HG03378 (cell line): ENCODE results near the gene IFT88.

ENCODE experiments used
- ATAC-seq: cut with Tn5 transposase; IDR thresholded peaks from one replicate; pipeline ENCODE4 v1.9.1; 2021; ENCODE audit warnings: mild to moderate bottlenecking, moderate library complexity; ENCODE audit not compliant: unreplicated experiment

IFT88 gene, protein sequence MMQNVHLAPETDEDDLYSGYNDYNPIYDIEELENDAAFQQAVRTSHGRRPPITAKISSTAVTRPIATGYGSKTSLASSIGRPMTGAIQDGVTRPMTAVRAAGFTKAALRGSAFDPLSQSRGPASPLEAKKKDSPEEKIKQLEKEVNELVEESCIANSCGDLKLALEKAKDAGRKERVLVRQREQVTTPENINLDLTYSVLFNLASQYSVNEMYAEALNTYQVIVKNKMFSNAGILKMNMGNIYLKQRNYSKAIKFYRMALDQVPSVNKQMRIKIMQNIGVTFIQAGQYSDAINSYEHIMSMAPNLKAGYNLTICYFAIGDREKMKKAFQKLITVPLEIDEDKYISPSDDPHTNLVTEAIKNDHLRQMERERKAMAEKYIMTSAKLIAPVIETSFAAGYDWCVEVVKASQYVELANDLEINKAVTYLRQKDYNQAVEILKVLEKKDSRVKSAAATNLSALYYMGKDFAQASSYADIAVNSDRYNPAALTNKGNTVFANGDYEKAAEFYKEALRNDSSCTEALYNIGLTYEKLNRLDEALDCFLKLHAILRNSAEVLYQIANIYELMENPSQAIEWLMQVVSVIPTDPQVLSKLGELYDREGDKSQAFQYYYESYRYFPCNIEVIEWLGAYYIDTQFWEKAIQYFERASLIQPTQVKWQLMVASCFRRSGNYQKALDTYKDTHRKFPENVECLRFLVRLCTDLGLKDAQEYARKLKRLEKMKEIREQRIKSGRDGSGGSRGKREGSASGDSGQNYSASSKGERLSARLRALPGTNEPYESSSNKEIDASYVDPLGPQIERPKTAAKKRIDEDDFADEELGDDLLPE

DNA sequence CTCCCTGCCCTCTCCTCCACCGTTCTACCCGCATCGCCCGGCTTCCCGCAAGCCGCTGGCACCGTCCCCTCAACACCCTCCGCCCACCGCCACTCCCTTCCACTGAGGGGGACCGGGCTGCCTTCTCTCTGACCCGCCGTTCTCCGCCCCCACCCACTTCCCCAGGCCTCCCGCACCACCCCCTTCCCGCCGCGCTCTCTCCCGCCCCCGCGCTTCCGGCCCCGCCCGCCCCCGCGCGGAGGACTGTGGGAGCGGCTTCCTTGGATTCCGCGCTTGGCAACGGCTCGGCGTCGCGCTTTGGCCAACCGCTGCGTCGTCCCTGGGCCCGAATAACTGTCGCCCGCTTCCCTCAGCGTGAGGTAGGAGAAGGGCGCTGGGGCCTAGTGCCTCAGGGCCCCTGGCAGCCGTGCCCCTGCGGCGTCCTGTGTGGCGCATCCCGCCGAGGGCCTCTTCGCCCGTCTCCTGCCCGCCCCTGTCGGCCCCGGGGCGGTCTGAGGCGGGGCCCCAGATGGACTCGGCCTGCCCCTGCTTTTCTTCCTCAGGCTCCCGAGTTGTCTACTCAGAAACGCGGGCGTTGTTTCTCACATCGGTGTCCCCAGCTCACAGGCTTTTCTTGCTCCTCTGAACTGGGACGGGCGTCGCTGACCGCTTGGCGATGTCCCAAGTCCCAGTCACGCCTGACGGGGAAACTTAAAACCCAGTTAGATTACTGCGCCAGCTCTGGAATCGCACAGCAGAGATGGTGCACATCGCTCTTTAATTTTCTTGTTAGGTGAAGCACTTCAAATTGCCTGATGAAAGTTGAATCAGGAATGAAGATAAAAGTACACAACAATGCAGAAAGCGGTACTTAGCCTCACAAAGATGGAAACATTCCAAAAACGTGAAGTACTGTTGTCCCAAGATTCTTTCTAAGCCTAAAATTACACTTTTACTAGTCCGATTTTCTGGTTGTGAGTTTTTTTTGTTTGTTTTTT is at the start of gene IFT88:
Gene IFT88 (plus strand): TSS at position 260 of the 977 bp plus-strand sequence. CDS start 7,229 bp downstream, outside the sequence.
- ATAC-seq, result peak; percentile 77

DNA sequence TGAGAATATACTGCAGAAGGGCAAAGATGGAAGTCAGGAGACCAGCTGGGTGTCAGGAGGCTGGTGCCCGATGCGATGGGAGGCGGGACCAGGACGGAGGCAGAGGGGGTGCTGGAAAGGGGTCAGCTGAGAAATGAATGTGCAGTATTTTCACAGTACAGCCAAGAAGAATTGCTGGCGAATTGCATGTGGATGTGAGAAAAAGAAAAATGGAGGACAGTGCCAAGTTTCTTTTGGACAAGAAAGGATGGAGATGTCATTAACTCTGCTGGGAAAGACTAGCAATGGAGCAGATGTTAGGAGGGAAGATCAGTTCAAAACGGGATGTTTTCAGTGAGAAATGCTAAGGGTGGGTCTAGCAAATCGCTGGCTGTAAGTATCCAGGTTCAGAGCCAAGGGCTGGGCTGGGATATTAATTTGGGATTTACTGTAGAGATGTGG is 48.3 kb upstream of the IFT88 start:
- ATAC-seq, result no peak

DNA sequence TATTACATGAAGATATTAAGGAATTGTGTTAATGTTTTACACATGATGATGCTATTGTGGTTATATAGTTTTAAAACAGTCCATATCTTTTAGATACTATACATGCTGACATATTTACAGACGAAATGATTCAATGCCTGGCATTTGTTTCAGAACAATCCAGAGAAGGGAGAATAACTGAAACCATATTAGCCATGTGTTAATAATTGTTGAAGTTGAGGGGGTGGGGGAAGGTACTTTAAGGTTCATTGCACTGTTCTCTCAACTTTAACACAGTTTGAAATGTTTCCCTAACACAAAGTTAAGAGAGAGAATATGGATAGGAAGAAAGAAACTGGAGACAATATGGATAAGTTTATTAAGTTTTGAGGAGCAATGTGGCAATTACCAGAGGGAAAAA is 47.1 kb upstream of the IFT88 start:
- no peak for ATAC-seq

DNA sequence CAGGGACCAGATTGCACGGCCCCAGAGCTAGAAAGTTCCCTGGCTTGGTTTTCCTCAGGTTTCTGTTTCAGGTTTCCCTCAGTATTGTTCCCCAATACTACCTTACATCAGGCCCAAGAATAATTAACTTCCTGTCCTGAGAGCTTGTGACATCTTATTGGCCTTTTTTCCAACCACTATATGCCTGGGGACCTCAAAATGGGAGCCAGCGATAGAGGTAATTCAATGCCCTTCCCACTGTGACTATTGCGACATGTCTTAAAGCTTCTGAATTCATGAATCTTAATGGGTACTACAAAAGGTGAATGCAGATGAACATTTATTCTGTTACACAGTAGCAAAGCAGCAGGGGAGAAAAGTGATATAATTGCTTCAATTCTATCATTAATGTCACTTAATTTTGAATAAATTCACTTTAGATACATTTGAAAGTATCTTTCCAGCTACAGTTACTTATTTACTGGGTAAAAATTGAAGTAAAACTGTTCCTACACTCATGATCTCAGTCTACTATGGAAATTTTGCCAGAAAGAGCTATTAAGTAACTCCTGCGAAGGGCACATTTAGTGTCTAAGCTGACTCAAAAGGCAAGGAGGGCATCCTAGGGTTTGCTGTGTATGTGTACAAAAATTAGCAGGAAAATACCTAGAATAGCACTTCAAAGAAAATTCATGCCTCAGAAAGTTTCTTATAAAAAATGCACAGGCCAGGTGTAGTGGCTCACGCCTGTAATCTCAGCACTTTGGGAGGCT is 45.4 kb upstream of the IFT88 start:
- ATAC-seq, result no peak

DNA sequence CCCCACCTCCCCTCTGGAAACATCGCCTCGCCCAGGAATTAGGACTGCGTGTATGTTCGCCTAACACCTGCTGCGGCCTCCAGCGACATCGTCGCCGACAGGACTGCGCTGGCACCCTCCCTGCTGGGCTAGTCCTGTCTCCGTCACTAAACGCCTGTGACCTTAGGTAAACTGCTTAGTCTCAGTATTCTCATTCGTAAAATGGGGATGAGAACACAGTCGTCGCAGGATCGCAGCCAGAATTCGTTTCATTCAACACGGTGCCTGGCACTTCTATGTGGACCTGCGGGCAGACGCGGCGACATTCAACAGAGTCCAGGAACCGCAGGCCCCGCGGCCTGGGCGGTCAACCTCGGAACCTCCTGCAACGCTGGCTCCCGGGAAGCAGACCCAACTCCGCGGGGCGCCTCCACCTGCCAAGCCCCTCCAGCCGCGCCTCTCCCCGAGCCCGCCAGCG is 41.8 kb upstream of the IFT88 start:
- ATAC-seq, result peak; percentile 15

DNA sequence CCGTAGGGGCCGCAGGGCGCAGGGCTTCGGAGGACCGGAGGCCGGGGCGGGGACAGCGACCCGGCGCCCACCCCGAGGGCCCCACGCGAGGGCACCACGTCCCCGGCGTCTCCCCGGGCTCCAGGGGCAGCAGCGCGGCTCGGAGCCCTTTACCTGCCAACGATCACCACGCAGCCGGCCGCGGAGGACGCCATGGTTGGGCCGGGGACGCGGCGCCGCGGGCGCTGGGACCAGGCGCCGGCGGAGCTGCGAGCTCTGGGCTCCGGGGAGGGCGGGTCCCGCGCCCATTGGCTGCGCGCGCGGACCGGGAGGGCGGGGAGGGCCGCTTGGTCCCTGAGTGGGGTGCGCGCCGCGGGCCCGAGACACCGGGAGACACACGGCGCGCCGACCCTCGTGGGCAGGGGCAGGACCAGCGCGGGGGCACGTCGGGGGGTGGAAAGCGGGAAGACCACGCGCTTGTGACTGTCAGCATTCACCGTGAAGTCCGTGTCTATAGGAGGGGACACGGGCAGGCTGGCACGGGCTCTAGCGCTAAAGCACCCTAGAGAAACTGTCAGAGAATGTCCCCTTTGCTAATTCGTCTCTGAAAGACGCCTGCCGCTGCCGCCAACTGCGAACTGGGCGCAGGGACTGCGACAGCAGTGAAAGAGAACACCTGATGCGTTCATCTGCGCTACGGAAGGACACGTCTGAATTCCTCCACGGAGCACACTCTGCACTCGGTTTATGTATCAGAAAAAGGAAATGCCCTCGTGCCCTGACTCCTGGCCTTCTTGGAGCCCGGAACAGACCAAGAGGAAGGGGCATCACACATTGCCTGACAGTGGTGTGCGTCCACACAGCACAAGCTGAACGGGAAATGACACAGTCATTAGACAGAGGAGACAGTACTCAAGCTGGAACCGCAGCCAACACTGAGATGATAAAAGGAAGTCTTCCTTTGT is 41.1 kb upstream of the IFT88 start, which contains the start of gene CRYL1:
Gene CRYL1 (minus strand): TSS at position 257 of the 944 bp plus-strand sequence. CDS start 63 bp downstream, at position 194.
- peak; percentile 41 for ATAC-seq

DNA sequence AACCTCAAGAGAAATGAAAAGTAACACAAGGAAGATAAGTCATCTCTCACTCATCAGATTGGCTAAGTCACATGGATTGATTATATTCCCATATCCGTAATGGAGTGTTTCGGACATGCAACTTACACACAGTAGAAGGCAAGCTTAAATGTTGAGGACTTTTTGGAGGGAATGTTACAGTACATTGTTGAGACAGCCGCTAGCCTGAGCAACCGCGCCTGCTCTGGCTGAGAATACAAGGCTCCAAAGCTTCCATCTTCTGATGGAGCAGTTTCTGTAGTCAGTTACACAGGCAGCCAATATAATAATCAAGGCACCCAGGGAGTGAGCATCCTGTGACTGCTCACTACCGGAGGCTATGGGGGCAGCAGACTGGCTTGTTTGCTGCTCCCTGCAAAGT is 40.3 kb upstream of the IFT88 start:
- ATAC-seq, result no peak

DNA sequence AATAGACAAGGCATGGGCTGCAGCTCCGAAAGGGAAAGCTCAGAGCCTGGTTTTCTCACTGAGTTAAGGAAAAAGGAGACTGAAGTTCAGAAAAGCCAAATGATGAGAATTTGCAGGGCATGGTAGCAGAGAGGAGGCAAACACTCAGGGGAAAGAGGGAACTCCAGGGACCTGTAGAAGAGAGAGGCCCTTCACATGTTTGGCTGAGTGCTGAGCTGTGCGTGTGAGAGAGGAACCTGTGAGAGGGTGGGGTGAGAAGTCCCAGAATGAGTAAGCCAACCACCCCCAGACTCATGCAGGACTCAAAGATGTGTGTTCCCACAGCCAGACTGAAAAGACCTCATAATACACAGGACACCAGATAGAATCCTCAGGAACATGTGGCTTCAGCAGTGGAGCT is 38.5 kb upstream of the IFT88 start:
- ATAC-seq, result no peak

DNA sequence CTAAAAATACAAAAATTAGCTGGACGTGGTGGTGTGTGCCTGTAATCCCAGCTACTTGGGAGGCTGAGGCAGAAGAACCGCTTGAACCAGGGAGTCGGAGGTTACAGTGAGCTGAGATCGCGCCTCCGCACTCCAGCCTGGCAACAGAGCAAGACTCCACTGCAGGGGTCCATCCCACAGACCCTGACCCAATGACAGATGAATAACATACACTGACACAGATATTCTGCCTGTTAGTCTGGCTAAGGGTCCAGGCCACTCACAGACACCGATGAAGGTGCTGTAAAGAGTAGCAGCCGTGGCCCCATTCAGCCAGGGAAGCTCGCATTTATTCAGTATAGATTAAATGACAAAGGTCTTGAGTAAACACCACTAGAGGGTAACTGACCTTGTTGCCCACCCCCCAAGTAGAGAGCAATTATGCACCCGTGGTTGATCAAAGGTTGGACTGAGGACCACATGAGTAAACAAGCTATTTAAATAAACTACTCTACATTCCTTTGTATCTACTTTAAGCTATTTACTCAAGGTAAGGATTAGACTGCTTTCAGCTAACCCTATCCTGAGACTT is 32.8 kb upstream of the IFT88 start:
- ATAC-seq, result no peak

DNA sequence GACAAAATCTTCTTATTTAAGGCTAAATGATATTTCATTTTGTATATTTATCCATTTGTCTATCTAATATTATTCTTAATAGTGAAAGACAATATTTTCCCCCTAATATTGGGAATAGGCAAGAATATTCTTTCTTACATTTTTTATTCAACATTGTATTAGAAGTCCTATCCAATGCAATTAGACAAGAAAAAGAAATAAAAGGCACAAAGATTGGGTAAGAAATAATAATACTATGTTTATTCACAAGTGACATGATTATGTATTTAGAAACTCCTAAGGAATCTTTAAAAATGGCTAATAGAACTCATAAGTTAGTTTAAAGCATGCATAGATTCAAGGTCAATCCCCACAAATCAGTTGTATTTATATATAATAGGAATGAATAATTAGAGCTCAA is 30.0 kb upstream of the IFT88 start:
- ATAC-seq, result no peak

DNA sequence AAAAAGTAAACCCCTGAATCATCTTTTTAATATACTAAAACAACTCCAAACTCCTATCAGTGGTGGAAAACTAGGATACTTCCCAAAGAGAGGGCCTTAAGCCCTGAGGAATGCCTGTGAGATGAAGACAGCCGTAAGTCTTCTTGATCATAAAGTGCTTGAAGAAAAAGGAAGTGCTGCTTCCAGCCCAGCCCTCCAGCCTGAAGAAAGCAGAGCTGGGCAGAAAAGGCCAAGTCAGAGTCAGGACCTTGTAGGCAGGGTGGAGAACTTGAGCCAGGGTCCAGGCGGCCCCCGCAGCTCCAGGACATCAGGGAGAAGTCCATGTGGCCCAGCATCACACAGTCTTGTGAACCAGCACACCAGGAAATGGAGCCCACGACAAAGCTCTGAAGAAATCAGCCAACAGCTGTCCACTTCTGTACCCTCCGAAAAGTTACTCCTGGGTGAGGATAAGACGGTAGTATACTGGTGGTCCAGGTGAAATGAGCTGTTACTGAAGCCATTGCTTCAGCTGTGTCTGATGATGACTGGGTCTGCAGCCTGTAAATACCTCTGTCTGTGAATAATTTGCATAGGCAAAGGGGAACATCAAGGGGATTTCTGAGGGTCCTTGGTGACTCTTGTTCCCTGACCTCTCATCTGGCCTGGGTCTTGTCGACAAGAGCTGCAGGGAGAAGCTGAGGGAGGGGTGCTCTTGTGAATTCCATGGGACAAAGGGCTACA is 22.6 kb upstream of the IFT88 start:
- ATAC-seq, result no peak

DNA sequence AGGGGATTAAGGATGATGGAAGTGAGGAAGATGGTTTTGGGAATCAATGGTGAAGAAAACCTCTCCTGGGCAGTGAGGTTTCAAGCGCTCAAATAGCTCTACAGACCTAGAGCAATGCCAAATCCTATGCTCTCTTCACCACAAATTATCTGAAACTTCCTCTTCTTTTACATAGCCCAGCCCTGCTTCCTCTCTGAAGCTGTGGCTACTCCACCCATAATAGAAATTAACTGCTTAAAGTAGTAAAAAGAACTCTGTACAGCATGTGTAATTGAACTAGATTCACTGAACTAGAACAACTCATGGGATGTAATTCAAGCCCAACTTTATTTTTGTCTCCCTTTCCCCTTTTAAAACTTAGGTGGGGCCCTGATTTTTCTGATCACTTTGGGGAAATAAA is 20.4 kb upstream of the IFT88 start:
- no peak for ATAC-seq

DNA sequence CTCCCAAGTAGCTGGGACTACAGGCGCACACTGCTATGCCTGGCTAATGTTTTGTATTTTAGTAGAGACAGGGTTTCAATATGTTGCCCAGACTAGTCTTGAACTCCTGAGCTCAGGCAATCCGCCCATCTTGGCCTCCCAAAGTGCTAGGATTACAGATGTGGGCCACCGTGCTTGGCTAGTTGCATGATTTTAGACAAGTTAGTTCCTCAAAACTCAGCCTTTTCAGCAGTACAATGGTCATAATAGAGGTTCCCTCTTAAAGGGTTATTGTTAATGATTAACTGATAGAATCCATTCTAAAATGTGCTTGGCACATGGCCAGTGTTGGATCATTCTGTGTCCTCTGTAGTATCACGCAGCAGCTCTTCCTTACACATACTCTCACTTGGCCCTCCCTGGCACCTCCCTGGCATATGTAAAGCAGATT is 19.5 kb upstream of the IFT88 start:
- no peak for ATAC-seq

DNA sequence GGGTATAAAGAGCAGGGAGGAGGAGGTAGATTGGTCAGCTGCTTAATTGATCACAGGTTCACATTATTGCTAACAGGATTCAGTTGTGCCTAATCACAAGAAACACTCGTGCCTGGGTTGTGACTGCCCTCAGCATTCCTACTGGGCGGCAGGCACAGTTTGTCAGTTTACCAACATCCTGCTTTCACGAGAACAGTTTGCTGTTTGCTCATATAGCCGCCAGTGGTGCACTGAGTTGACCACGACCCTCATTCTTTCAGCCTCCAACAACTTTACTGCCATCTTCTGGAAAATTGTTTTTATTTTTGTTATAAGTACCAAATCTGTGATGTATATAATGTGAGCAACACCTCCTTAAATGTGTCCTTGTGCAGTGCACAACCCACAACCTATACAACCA is 16.2 kb upstream of the IFT88 start:
- no peak for ATAC-seq

DNA sequence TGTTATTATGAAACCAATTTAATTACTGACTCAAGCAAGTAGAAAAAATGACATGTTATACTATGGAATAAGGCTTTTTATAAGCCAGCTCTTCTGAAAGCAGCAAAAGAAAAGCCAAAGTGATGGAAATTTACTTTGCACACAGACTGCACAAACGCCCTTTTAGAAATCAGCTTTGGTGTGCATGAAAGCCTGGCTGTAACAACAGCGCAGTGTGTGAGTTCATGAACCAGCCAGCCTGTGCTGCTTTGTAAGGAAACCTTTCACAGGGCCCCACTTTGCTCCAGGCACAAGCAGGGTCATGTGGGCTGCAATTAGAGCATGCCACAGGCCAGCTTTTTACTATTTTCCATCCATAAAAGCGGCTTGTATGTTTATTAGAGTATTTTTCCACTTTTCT is 13.6 kb upstream of the IFT88 start:
- ATAC-seq, result no peak

DNA sequence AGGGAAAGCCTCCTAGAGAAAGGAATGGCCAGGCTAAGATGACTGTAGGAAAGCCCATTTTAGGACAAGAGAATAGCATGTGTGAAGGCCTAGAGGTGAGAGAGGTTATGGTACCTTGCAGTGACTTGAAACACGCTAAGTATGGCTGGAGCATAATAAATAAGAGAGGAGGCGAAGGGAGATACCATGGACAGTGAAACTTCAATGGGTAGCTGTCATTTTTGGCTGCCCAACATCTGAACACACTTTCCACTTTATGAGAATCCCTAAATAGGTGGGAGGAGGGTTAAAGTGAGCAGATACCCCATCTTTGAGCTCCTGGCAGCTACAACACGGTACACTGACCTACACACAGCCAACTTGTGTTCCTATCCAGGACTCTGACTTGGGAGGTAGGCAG is 8.0 kb upstream of the IFT88 start:
- no peak for ATAC-seq

DNA sequence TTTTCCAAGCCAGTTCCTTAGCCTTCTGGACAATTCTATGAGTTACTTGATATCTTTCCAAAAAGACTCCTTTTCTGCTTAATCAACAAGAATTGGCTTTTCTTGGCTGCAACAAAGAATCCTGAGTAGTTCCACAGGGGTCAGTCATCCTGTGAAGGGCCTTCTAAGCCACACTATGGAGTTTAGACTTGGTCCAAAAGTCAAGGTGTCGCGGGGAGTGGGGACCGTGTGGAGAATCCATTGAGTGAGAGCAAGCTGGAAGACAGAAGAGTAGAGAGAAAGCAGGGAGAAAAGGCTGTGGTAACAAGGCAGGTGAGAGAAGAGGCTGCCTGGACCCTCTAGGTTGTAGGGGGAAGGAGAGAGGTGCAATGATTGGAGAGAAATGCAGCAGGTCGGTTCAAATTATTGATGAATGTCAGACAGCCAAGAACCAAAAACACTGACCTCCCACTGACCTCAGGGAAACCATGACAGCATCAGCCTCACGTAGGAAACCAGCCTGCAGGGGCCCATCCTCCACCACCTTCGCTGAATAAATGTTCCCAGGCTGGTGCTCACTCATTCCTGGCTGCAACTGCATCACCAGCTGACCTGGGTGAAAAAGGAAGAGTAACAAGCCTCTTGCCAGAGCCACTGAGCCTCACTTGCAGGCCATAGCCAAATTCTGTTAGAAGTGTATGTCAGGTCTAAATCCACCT is 7.1 kb upstream of the IFT88 start:
- ATAC-seq, result no peak
